Measurements from ENCODE around the gene LSR.
A peak's percentile ranks its signal among the peaks of the same experiment; 100 is the strongest.

Gene LSR, protein sequence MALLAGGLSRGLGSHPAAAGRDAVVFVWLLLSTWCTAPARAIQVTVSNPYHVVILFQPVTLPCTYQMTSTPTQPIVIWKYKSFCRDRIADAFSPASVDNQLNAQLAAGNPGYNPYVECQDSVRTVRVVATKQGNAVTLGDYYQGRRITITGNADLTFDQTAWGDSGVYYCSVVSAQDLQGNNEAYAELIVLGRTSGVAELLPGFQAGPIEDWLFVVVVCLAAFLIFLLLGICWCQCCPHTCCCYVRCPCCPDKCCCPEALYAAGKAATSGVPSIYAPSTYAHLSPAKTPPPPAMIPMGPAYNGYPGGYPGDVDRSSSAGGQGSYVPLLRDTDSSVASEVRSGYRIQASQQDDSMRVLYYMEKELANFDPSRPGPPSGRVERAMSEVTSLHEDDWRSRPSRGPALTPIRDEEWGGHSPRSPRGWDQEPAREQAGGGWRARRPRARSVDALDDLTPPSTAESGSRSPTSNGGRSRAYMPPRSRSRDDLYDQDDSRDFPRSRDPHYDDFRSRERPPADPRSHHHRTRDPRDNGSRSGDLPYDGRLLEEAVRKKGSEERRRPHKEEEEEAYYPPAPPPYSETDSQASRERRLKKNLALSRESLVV

DNA sequence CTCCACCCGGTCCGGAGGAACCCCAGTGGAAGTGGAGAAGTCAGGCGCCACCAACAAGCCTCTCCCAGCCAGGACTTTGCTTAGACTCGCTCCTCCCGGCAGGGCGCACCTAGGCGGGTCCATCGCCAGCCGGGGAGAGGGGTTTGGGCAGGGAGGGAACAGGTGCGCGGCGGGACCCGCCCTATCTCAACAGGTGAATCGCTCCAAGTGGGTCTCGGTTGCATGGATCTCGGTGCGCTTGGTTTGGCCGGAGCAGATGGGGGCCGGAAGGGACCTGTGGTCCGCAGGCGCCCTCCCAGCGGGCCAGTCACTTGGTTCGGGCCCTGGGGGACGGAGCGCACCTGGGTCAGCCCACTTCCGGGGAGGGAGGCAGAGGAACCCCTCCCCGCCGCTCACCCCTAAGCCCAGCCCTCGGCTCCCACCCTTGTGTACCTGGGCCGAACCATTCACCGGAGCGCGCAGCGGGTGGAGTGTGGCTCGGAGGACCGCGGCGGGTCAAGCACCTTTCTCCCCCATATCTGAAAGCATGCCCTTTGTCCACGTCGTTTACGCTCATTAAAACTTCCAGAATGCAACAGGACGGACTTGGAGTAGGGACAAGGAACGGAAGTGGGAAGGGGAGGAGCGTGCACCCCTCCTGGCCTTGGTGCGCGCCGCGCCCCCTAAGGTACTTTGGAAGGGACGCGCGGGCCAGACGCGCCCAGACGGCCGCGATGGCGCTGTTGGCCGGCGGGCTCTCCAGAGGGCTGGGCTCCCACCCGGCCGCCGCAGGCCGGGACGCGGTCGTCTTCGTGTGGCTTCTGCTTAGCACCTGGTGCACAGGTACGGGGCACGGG is at the start of gene LSR:
Gene LSR (plus strand): TSS at position 693 of the 836 bp plus-strand sequence. CDS start 21 bp downstream, at position 714.
- peak; percentile 95 for DNase-seq

DNA sequence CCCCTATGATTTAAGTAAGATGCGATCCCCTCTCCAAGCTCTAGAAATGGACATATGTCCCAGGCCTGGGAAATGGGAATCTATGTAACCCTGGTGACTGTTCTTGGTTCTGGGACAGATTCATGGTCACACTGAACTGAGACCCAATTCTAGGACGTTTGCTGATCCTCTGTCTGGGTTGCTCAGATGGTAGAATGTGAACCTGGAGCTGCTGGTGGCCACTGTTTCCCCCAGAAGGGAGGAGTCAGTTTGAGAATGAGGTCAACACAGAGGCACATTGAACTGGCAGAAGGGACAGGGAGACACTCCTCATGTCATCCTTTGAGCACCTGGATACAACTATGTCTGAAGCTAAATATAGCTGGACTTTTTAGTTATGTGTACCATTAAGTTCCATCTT is 49.3 kb upstream of the LSR start:
- no peak for DNase-seq

DNA sequence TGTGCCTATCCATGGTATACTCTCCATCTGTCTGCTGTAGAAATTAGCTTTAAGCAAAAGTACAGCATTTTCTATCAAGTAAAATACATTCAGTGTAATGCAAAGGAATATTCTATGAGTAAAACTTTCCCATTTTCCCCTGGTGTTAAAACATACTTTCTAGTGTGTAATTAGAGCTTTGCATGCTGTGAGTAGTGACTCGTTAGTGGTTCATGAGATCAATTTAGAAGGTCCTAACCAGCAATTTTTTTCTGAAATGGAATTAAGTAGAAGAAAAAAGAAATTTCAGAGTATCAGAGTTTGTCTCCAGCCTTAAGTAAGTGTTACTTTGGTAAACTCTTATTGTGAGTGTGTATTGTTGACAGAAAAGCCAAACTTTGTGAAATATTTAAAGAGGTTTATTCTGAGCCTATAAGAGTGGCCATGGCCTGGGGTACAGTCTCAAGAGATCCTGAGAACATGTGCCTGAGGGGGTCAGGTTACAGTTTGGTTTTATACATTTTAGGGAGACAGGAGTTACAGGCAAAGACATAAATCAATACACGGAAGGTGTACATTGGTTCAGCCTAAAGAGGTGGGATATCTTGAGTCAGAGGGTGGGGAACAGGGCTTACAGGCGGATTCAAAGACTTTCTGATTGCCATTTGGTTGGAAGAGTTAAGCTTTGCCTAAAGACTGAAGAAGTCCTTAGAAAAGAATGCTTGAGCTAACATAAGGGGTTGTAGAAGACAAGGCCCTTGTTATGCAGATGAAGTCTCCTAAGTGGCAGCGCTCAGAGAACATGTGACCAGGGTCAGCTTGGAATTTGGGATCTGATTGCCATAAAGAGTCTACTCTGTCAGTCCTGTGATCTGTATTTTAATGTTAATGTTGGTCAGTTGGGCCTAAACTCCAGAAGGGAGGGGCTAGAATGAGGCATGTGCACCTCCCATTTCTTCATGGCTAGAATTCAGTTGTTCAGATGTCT is 45.8 kb upstream of the LSR start:
- DNase-seq, result no peak

DNA sequence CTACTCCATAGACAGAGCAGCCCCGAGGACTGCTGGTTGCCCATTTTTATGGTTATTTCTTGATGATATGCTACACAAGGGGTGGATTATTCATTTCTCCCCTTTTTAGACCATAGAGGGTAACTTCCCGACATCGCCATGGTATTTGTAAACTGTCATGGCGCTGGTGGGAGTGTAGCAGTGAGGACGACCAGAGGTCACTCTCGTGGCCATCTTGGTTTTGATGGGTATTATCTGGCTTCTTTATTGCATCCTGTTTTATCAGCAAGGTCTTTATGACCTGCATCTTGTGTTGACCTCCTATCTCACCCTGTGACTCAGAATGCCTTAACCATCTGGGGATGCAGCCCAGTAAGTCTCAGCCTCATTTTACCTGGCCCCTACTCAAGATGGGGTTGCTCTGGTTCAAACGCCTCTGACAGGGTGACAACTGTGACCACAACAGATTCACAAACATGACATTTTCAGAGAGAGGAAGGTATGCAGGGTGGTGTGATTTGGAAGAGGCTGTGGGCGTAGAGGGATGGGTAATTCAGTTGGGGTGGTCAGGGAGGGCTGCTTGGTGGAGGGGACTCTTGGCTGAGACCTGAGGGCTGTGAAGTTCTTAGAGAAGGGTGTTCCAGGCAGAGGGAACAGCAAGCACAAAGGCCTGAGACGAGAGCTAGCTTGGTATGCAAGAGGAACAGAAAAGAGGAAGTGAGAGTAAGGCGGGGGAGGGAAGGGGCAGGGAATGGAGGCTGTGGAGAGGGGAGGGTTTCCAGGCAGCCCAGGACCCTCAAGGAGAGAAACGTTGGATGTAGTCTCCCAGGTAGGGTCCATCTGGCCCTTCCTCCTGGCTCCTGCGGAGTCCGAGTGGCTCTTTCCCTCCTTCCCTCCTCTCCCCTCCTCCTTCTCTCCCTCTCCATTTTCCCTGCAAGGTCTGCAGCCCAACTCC is 43.7 kb upstream of the LSR start:
- no peak for DNase-seq

DNA sequence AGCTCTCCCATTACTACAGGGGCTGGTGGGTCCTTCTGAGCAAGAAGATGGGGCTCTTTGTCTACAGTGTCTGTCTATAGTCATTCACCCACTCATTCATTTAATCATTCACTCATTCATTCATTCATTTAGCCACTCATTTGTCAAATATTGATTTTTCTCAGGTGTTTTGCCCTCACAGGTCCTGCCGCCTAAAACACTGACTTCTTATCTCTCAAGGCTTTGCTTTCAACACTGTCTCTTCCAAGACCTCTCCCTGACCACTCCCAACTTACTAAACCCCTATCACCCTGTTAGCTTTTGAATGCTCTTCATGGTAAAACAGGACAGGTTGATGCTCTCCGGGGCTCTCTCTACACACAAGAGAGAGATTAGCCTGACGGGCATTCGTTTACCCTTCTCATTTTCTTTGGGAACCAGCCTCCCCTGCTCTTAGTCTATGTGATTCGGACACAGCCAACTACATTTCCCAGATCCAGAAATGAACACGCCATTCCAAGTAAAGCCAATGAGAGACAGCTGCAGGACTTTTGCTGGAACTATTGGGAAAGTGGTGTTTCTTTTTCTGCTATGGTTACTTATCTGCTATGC is 43.0 kb upstream of the LSR start:
- DNase-seq, result no peak

DNA sequence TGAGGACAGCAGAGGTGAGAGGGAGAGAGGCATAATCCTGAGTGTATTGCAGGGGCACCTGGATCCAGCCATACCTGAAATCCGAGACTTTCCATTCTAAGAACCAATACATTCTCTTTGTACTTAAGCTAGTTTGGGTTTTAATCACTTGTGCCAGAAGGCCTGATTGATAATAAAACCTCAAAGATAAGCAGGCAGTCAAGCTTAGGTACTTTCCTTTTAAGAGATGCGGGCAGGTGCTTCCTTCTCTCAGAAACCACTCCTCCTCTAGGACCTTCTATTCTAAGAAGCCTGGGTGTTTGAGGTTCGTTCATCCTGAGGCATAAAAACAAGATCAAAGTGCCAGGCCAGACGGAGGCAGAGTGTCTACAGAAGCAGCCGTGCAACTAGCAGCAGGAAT is 42.4 kb upstream of the LSR start:
- no peak for DNase-seq

DNA sequence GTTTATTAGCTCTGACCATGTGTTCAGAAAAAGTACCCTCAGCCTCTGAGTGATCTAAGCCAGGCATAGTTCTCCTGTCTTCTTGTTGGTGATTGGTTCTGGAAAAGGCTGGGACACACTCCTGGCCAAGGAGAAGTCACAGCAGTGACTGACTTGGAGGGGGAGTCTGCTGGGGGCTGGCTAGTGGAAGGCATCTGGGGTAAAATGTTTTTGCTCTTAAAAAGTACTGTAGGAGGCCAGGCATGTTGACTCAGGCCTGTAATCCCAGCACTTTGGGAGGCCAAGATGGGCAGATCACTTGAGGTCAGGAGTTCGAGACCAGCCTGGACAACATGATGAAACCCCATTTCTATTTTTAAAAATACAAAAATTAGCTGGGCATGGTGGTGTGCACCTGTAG is 41.9 kb upstream of the LSR start:
- no peak for DNase-seq

DNA sequence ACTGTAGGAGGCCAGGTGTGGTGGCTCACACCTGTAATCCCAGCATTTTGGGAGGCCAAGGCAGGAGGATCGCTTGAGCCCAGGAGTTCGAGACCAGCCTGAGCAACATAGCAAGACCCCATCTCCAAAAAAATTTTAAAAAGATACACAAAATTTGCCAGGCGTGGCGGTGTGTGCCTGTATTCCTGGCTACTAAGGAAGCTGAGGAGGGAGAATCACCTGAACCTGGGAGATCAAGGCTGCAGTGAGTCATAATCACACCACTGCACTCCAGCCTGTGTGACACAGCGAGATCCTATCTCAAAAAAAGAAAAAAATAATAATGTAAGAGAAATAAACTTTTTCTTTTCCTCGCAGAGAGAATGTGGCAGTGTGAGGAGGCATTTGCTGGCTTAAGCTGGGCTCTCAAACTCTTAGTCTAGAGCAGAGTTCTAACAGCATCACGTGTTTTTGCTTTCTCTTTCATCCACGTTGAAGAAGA is 41.4 kb upstream of the LSR start:
- no peak for DNase-seq

DNA sequence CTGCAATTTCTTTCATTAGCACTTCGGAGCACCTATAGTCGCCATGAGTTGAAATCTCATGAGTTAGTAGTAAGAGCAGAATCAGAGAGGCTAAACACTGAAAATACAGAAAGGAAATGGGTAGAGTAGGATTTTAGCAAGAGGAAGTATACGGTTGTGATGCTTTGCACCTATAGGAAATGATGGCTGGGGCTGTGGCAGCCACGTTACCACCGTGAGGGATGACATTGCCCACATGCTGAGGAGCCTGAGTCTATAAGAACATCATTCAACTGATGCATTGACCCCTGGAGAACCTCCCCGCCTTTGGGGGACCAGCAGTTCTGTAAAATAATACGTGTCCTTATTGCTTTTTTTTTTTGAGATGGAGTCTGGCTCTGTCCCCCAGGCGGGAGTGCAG is 40.7 kb upstream of the LSR start:
- DNase-seq, result no peak

DNA sequence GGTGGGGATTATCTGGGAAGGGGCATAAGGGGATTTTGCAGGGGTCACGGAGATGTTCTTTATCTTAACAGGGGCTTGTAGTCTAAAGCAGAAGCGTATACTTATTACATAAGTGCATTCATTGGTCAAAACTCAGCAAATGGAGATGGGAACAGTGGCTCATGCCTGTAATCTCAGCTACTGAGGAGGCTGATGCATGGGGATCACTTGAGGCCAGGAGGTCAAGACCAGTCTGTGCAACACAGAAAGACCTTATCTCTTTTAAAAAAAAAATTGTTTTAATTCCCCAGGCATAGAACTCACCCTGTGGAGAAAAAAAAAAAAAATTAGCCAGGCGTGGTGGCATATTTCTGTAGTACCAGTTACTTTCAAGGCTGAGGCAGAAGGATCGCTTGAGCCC is 39.2 kb upstream of the LSR start:
- no peak for DNase-seq

DNA sequence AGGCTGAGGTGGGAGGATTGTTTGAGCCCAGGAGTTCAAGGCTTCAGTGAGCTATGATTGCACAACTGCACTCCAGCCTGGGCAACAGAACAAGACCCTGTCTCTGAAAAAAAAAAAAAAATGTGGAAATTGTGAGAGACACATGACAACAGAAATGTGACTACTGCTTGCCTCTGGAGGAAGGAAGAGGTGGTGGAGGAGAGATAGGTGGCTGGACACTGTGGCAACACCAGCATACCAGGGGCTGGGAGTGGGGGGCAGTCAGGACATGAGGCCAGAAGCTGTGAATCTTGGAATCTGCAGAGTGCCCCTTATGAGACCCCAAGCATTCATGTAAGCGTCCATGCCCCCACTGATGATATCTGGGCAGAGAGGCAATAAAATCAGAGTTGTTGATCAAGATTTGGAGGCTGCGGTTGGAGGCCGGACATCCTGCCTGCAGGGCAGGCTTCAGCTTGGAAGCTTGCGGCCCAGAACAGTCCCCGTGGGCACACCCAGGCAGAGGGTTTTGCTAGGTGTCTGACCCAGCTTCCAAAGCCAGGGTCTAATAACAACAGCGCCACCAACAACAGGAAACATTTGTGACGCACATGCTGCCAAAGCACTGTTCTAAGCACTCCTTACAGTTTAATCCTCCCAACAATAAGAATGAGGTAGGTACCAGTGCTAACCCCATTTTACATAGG is 37.1 kb upstream of the LSR start:
- DNase-seq, result no peak

DNA sequence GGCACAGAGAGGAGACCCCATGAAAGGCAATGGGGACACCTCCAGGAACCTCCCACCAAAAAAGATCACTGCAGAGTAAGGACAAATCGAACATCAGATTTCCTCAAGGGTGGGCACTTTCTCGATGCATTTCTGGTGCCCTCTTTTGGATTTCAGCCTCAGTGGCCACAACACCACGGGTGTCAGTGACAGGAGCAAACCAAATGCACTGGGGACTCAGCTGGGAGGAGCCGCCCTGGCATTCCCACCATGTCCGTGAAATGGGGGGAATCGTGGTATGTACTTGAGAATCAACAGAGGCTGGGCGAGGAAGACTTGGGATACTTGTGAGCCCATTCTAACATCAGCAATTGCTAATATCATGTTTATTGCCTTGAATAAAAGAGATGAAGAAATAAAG is 36.6 kb upstream of the LSR start:
- DNase-seq, result no peak

DNA sequence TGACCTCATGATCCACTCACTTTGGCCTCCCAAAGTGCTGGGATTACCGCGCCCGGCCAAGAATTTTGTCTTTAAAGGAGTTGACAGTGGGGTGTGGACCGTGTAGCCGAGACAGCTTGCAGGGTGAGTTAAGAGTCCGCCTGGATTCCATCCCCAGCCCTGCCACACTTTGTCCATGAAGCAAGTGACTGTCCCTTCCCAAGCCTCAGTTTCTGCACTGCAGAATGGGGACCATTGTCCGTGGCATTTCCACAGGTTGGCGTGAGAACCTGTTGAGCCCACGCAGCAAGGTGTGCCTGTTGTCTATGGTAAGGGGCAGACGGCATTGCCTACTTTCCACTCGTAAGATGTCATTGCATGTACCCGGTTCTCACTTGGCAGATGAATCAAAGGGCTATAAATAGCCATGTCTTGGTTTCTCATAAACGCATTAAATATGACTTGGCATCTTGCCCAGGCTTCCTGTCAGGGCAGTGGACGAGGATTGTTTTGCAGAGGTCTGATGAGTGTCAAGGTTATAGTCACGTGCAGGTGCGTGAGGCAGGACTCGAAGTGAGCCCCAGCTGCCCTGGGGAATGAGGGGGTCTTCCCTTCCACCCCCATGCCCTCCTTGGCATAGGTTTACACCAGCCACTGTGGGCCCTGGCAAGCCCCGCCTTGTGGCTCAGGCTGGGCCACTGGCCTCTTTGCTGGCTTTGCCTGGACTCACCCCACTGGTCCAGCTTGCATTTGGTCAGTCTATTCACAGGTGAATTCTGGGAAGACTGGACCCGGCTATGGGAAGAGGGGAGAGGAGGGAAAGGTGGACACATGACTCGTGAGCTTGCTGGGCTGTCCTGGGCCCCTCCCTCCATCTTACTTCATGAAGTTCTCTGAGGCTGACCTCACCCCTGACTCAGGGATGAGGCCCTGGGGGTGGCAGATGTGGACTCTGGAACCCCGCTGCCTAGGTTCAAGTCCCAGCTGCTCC is 34.9 kb upstream of the LSR start:
- DNase-seq, result peak; percentile 93

DNA sequence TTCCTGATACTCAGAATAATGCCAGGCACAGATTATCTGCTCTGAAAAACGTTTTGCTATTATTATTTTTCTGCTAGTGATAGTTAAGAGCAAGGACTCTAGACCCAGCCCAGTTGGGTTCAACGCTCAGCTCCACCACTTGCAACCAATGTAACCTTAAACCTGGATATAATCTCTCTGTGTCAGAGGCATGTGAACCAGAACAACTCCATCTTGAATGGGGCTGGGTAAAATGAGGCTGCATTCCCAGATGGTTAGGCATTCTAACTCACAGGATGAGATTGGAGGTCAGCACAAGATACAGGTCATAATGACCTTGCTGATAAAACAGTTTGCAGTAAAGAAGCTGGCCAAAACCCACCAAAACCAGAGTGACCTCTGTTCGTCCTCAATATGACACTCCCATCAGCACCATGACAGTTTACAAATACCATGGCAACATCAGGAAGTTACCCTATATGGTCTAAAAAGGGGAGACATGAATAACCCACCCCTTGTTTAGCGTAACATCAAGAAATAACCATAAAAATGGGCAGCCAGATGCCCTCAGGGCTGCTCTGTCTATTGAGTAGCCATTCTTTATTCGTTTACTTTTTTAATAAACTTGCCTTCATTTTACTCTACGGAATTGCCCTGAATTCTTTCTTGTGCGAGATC is 33.9 kb upstream of the LSR start:
- no peak for DNase-seq

DNA sequence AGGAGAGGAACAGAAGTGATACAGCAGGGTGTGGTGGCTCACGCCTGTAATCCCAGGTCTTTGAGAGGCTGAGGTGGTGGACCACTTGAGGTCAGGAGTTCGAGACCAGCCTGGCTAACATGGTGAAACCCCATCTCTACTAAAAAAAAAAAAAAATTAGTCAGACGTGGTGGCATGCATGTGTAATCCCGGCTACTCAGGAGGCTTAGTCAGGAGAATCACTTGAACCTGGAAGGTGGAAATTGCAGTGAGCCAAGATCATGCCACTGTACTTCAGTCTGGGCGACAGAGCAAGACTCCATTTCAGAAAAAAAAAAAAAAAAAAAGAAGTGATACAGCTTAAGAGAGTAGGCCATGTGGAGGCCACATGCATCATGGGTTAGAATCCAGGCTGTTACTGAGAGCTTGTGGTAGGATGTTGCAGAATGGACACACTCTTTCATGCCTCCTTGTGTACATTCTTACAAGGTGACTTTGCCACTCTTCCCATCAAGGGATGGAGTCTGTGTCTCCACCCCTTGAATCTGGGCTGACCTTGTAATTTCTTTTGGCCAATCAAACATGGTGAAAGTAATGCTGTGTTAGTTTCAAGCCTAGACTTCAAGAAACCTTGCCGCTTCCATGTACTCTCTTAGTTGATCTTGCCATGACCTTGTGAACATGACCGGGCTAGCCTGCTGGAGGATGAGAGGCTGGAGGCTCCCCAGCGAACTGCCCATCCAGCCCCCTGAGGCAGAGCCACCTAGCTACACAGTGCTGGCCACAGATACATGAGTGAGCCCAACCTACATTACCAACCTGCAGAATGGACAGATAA is 32.6 kb upstream of the LSR start:
- DNase-seq, result no peak

DNA sequence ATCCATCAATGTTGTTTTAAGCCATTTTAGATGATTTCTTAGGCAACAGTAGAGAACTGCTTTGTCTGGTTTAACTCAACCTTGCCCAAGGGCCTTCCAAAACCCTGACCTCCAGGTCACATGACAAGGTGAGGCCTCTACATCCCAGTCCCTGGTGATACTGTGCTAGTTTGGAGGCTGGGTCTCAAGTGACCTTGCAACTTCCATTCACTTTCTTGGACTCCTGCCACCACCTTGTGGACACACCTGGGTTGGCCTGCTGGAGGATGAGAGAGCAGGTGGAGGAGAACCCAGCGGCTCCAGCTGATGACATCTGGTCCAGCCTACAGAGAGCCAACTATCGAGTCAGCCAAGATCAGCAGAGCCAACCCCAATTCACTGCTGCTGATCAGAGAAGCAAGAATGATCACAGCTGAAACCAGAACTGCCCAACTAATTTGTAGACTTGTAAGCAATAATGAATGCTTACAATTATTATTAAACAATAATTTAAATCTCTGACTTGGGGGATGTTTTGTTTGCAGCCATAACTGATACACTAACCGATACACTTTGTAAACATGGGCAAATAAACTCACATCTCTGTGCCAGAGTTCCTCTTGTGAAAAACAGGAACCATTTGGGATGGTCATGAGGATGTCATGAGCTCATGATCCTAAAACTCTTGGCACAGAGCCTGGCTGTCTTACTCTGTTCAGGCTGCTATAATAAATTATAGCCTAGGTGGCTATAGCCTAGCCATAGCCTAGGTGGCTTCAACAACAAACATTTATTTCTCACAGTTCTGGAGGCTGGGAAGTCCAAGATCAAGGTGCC is 31.8 kb upstream of the LSR start:
- no peak for DNase-seq

DNA sequence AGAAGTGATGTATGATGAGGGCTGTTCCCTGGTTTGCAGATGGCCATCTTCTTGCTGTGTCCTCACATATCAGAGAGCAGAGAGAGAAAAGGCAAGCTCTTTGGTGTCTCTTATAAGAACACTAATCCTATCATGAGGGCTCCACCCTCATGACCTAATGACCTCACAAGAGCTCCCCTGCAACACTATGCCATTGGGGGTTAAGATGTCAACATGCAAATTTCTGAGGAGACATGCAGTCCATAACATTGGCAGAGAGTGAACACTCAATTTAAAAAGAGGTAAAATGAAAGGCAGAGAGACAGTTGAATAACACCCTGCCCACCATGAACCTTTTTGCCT is 31.2 kb upstream of the LSR start:
- DNase-seq, result no peak
